ENCODE data around the gene MRGPRD.

Gene MRGPRD

GRCh38 chr11:68990995-68991780, 10.4 kb upstream of the MRGPRD start:
- TF ChIP-seq EZH2phosphoT487 (IDR thresholded peaks at IDR 0.05; ENCODE audit: low read length) (no peak), EZH2 (optimal IDR thresholded peaks at IDR 0.05; ENCODE audit: low read depth, low read length) (no peak)
- TF ChIP-seq, protein P1, sequence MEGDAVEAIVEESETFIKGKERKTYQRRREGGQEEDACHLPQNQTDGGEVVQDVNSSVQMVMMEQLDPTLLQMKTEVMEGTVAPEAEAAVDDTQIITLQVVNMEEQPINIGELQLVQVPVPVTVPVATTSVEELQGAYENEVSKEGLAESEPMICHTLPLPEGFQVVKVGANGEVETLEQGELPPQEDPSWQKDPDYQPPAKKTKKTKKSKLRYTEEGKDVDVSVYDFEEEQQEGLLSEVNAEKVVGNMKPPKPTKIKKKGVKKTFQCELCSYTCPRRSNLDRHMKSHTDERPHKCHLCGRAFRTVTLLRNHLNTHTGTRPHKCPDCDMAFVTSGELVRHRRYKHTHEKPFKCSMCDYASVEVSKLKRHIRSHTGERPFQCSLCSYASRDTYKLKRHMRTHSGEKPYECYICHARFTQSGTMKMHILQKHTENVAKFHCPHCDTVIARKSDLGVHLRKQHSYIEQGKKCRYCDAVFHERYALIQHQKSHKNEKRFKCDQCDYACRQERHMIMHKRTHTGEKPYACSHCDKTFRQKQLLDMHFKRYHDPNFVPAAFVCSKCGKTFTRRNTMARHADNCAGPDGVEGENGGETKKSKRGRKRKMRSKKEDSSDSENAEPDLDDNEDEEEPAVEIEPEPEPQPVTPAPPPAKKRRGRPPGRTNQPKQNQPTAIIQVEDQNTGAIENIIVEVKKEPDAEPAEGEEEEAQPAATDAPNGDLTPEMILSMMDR (IDR thresholded peaks at IDR 0.05; ENCODE audit: low read length), result no peak
- Histone ChIP-seq H3K27me3 (replicated peaks; ENCODE audit: insufficient read depth, low read length) (peaks cover 77% of the 10 kb centered on the region), H3K9me2 (replicated peaks; ENCODE audit: insufficient read depth, low read length) (no peaks in the 10 kb centered on the region), H3F3A (ENCODE audit: insufficient read depth, low read length) (no peaks in the 10 kb centered on the region), H3K9me3 (replicated peaks; ENCODE audit: insufficient read depth, low read length) (no peaks in the 10 kb centered on the region), H3K4me1 (ENCODE audit: low read length) (no peaks in the 10 kb centered on the region), H3K36me3 (replicated peaks; ENCODE audit: insufficient read depth, low read length) (no peaks in the 10 kb centered on the region), H3K9ac (ENCODE audit: low read length) (no peak overlapping the region), H3K4me3 (ENCODE audit: low read length) (no peak overlapping the region), H3K79me2 (ENCODE audit: low read length) (no peaks in the 10 kb centered on the region), H4K20me1 (ENCODE audit: insufficient read depth, low read length) (no peaks in the 10 kb centered on the region), H2AFZ (ENCODE audit: low read length) (no peak overlapping the region), H3K27ac (ENCODE audit: low read length) (no peak overlapping the region), H3K4me2 (ENCODE audit: low read depth, low read length) (no peak overlapping the region)
- DNase-seq, result no peak

- Histone ChIP-seq H3K4me1 (ENCODE audit: low read length) (no peaks in the 10 kb centered on the region), H3K9me2 (replicated peaks; ENCODE audit: insufficient read depth, low read length) (no peaks in the 10 kb centered on the region), H3K4me2 (ENCODE audit: low read depth, low read length) (no peak overlapping the region), H2AFZ (ENCODE audit: low read length) (no peak overlapping the region), H3K27ac (ENCODE audit: low read length) (no peak overlapping the region), H3K79me2 (ENCODE audit: low read length) (no peaks in the 10 kb centered on the region), H3F3A (ENCODE audit: insufficient read depth, low read length) (no peaks in the 10 kb centered on the region), H3K9ac (ENCODE audit: low read length) (no peak overlapping the region), H4K20me1 (ENCODE audit: insufficient read depth, low read length) (no peaks in the 10 kb centered on the region), H3K4me3 (ENCODE audit: low read length) (no peak overlapping the region), H3K27me3 (replicated peaks; ENCODE audit: insufficient read depth, low read length) (peaks cover 76% of the 10 kb centered on the region), H3K36me3 (replicated peaks; ENCODE audit: insufficient read depth, low read length) (no peaks in the 10 kb centered on the region), H3K9me3 (replicated peaks; ENCODE audit: insufficient read depth, low read length) (no peaks in the 10 kb centered on the region)
- DNase-seq, result no peak
- TF ChIP-seq, protein P1 (IDR thresholded peaks at IDR 0.05; ENCODE audit: low read length), result no peak
- no peak for TF ChIP-seq EZH2phosphoT487 (IDR thresholded peaks at IDR 0.05; ENCODE audit: low read length)
- no peak for TF ChIP-seq EZH2 (optimal IDR thresholded peaks at IDR 0.05; ENCODE audit: low read depth, low read length)
Measured at GRCh38 chr11:68989936-68990606, 9.3 kb upstream of the MRGPRD start.

DNA sequence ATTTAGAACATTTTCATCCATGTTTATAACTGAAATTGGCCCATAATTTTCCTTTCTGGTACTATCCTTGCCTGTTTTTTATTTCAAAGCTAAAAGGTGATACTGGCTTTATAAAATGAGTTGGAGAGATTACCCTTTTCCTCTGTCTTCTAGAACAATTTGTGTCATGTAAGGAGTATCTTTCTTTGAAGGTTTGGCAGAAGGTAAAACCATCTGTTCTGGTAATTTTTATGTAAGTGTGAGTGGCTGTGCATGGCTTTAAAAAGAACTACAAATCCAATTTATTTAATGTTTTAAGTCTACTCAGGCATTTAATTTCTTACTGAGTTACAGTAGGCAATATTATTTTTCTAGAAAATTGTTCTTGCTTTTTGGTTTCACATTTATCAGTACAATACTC, 7.7 kb upstream of the MRGPRD start:
- DNase-seq, result no peak
- H3K27ac ChIP-seq (ENCODE audit: low read length), result no peak overlapping the region

More for the DNA sequence above, 7.7 kb upstream of the MRGPRD start:
- Histone ChIP-seq H2AFZ (ENCODE audit: low read length) (no peak overlapping the region), H3K27me3 (replicated peaks; ENCODE audit: insufficient read depth, low read length) (peaks cover 70% of the 10 kb centered on the region), H4K20me1 (ENCODE audit: insufficient read depth, low read length) (no peaks in the 10 kb centered on the region), H3K9me3 (replicated peaks; ENCODE audit: insufficient read depth, low read length) (no peaks in the 10 kb centered on the region), H3K4me2 (ENCODE audit: low read depth, low read length) (no peak overlapping the region), H3K9me2 (replicated peaks; ENCODE audit: insufficient read depth, low read length) (no peaks in the 10 kb centered on the region), H3F3A (ENCODE audit: insufficient read depth, low read length) (no peaks in the 10 kb centered on the region), H3K4me3 (ENCODE audit: low read length) (no peak overlapping the region), H3K9ac (ENCODE audit: low read length) (no peak overlapping the region), H3K4me1 (ENCODE audit: low read length) (no peaks in the 10 kb centered on the region), H3K36me3 (replicated peaks; ENCODE audit: insufficient read depth, low read length) (no peaks in the 10 kb centered on the region), H3K79me2 (ENCODE audit: low read length) (no peaks in the 10 kb centered on the region)
- TF ChIP-seq, protein P1 (IDR thresholded peaks at IDR 0.05; ENCODE audit: low read length), result no peak
- TF ChIP-seq EZH2 (optimal IDR thresholded peaks at IDR 0.05; ENCODE audit: low read depth, low read length), result no peak
- no peak for TF ChIP-seq EZH2phosphoT487 (IDR thresholded peaks at IDR 0.05; ENCODE audit: low read length)
